ENCODE results near the gene FHAD1. TPM values are rescaled to one million over a fixed set of nuclear protein-coding genes. Genes with fewer than 3 reads are reported as not detected.

The FHAD1 gene
- total RNA-seq, 1 experiment from 2014 or later = 1.9 TPM

- Histone ChIP-seq H3K18ac (ENCODE audit: insufficient read length, low read depth, low read length) (no peak overlapping the region), H2BK5ac (ENCODE audit: insufficient read length, low read length) (no peak overlapping the region), H4K5ac (ENCODE audit: insufficient read length, low read depth, low read length) (no peak overlapping the region), H3K4me1 (ENCODE audit: insufficient read depth, low read length) (peaks cover 2% of the 10 kb centered on the region; the same call in 1 of the 2 replicates), H2AFZ (ENCODE audit: low read length) (no peak overlapping the region), H2AK5ac (ENCODE audit: insufficient read length, low read length) (no peak overlapping the region), H3K27me3 (ENCODE audit: insufficient read depth, low read length) (no peaks in the 10 kb centered on the region), H3K23me2 (ENCODE audit: insufficient read length, low read depth, low read length, poor library complexity, severe bottlenecking) (no peaks in the 10 kb centered on the region), H3K23ac (ENCODE audit: insufficient read length, low read depth, low read length) (no peak overlapping the region), H3T11ph (ENCODE audit: low read length) (no peak overlapping the region), H2BK20ac (ENCODE audit: low read depth, low read length, poor library complexity, severe bottlenecking) (no peak overlapping the region), H2BK120ac (ENCODE audit: low read depth, low read length, poor library complexity, severe bottlenecking) (no peak overlapping the region), H3K14ac (ENCODE audit: insufficient read depth, low read length) (no peak overlapping the region), H3K9ac (ENCODE audit: extremely low read depth, insufficient read length, low read length) (no peak overlapping the region), H3K27ac (ENCODE audit: insufficient read length, low read depth, low read length) (no peak overlapping the region), H4K91ac (ENCODE audit: insufficient read length, low read depth, low read length) (no peak overlapping the region), H3K4me2 (ENCODE audit: insufficient read depth, insufficient read length, low read length) (no peak overlapping the region), H4K8ac (replicated peaks; ENCODE audit: insufficient read length, low read depth, low read length) (no peak overlapping the region), H2BK15ac (ENCODE audit: low read depth, low read length) (no peak overlapping the region), H3K56ac (ENCODE audit: insufficient read length, low read depth, low read length) (no peak overlapping the region), H2BK12ac (ENCODE audit: insufficient read length, low read depth, low read length) (no peak overlapping the region), H3K9me3 (ENCODE audit: control insufficient read depth, low read depth, low read length) (no peaks in the 10 kb centered on the region), H3K79me2 (ENCODE audit: insufficient read depth, low read length) (no peaks in the 10 kb centered on the region), H4K20me1 (ENCODE audit: control insufficient read depth, insufficient read depth, insufficient read length) (no peaks in the 10 kb centered on the region), H3K79me1 (ENCODE audit: insufficient read depth, low read depth, low read length, poor library complexity, severe bottlenecking) (no peaks in the 10 kb centered on the region), H3K4ac (ENCODE audit: low read depth, low read length) (no peak overlapping the region)
- Mint-ChIP-seq H3K4me3 (no peak overlapping the region), H3K4me1 (peaks cover 38 to 47% of the 10 kb centered on the region in 2 experiments), H3K27me3 (ENCODE audit: low read depth) (no peaks in the 10 kb centered on the region), H3K9me3 (no peaks in the 10 kb centered on the region; a peak in 1 of 5 replicates), H3K36me3 (ENCODE audit: insufficient read depth in 1 of 3, low read depth in 3 of 3) (peaks cover 0 to 8% (median 3%) of the 10 kb centered on the region in 3 experiments; a peak in 3 of 7 replicates), H3K27ac (no peak overlapping the region)
- no CpG with 5 or more reads among the region's 3 CpGs for WGBS (ENCODE audit: extremely low coverage, insufficient read length, low lambda C conversion rate)
- no peak for TF ChIP-seq CTCF (conservative IDR thresholded peaks at IDR 0.05)
- no peak for DNase-seq
Measured at GRCh38 chr1:15211424-15211823, 35.6 kb upstream of the FHAD1 start.
